HEK293 (cell line): Measurements from ENCODE around the gene RGS9.
A peak's percentile ranks its signal among the peaks of the same experiment; 100 is the strongest.

Source experiments
- CTCF ChIA-PET: fragments of 350-600 bp; formaldehyde crosslinking; extraction: SDS; loops from one replicate; lab custom pipeline; 2021; ENCODE audit warnings: antibody characterized with exemption; lab: Yijun Ruan, JAX
- POLR2A ChIA-PET: fragments of 300-600 bp; formaldehyde crosslinking; extraction: SDS; loops from one replicate; lab custom pipeline; 2020; ENCODE audit warnings: antibody characterized with exemption, inconsistent platforms; lab: Yijun Ruan, JAX
- H3K27ac ChIP-seq: fragments of 200-500 bp; sonication (Bioruptor generic); 2 replicates; pipeline ENCODE4 v1.5.1; 2014; ENCODE audit warnings: low read depth, low read length, control low read depth, inconsistent platforms; ENCODE audit errors: extremely low read depth
- H3K36me3 ChIP-seq, 2 experiments: fragments of 200-500 bp in 1 of 2; sonication (Bioruptor generic) in 1 of 2; 1 replicate in 1 of 2; 2 replicates in 1 of 2; pipeline ENCODE4 v1.5.1; 2014 to 2017; ENCODE audit warnings: inconsistent platforms in 2 of 2, low read length in 2 of 2; ENCODE audit not compliant: control insufficient read depth in 2 of 2, insufficient read depth in 1 of 2
- H3K4me1 ChIP-seq: fragments of 200-500 bp; sonication (Bioruptor generic); 2 replicates; pipeline ENCODE4 v1.5.1; 2014; ENCODE audit warnings: mild to moderate bottlenecking, low read length, inconsistent platforms; ENCODE audit not compliant: control insufficient read depth, insufficient read depth
- H3K4me3 ChIP-seq: 2 replicates; pipeline ENCODE4 v1.5.1; 2011; ENCODE audit warnings: low read depth, mild to moderate bottlenecking, control low read depth, low read length, moderate library complexity
- H3K9me3 ChIP-seq: fragments of 200-500 bp; sonication (Bioruptor generic); 2 replicates; pipeline ENCODE4 v1.5.1; 2014; ENCODE audit warnings: low read depth, low read length, inconsistent platforms; ENCODE audit not compliant: control insufficient read depth, insufficient read depth
- CTCF ChIP-seq: fragments of 450-650 bp; formaldehyde crosslinking; IDR thresholded peaks from 2 replicates; pipeline ENCODE4 v1.5.1; 2016; ENCODE audit warnings: missing biosample characterization, missing genetic modification characterization
- KLF10 ChIP-seq: fragments of 450-650 bp; IDR thresholded peaks from 2 replicates; pipeline ENCODE4 v1.5.1; 2018; ENCODE audit warnings: missing biosample characterization, mild to moderate bottlenecking, missing genetic modification characterization
- PATZ1 ChIP-seq: fragments of 450-650 bp; formaldehyde crosslinking; IDR thresholded peaks from 2 replicates; pipeline ENCODE4 v1.5.1; 2016; ENCODE audit warnings: missing biosample characterization, missing genetic modification characterization
- PRDM1 ChIP-seq: fragments of 450-650 bp; formaldehyde crosslinking; IDR thresholded peaks from 2 replicates; pipeline ENCODE4; 2016; ENCODE audit warnings: missing biosample characterization, missing genetic modification characterization
- SCRT1 ChIP-seq: fragments of 450-650 bp; formaldehyde crosslinking; IDR thresholded peaks from 2 replicates; pipeline ENCODE4 v1.5.1; 2016; ENCODE audit warnings: missing biosample characterization, missing genetic modification characterization, borderline replicate concordance
- ZBTB48 ChIP-seq: fragments of 450-650 bp; formaldehyde crosslinking; IDR thresholded peaks from 2 replicates; pipeline ENCODE4 v1.5.1; 2016; ENCODE audit warnings: missing biosample characterization, missing genetic modification characterization
- ZNF146 ChIP-seq: fragments of 450-650 bp; formaldehyde crosslinking; IDR thresholded peaks from 2 replicates; pipeline ENCODE4 v1.5.1; 2016; ENCODE audit warnings: missing biosample characterization, missing genetic modification characterization
- ZNF26 ChIP-seq: fragments of 450-650 bp; formaldehyde crosslinking; IDR thresholded peaks from 2 replicates; pipeline ENCODE4 v1.5.1; 2016; ENCODE audit warnings: missing biosample characterization, missing genetic modification characterization
- ZNF324 ChIP-seq: fragments of 450-650 bp; formaldehyde crosslinking; IDR thresholded peaks from 2 replicates; pipeline ENCODE4 v1.5.1; 2016; ENCODE audit warnings: missing biosample characterization, missing genetic modification characterization
- ZNF366 ChIP-seq: fragments of 450-650 bp; formaldehyde crosslinking; conservative IDR thresholded peaks from 2 replicates; pipeline ENCODE4 v1.5.1; 2016; ENCODE audit warnings: missing biosample characterization, missing genetic modification characterization
- ZNF433 ChIP-seq: fragments of 450-650 bp; formaldehyde crosslinking; IDR thresholded peaks from 2 replicates; pipeline ENCODE4 v1.5.1; 2016; ENCODE audit warnings: missing biosample characterization, missing genetic modification characterization, low read depth
- ZNF580 ChIP-seq: fragments of 450-650 bp; formaldehyde crosslinking; IDR thresholded peaks from 2 replicates; pipeline ENCODE4 v1.5.1; 2016; ENCODE audit warnings: missing biosample characterization, missing genetic modification characterization
- ZNF610 ChIP-seq: fragments of 450-650 bp; formaldehyde crosslinking; IDR thresholded peaks from 2 replicates; pipeline ENCODE4 v1.5.1; 2016; ENCODE audit warnings: missing biosample characterization, missing genetic modification characterization, borderline replicate concordance
- ZNF624 ChIP-seq: fragments of 450-650 bp; formaldehyde crosslinking; IDR thresholded peaks from 2 replicates; pipeline ENCODE4 v1.5.1; 2017; ENCODE audit warnings: missing biosample characterization, missing genetic modification characterization
- ZNF654 ChIP-seq: fragments of 450-650 bp; formaldehyde crosslinking; IDR thresholded peaks from 2 replicates; pipeline ENCODE4 v1.5.1; 2016; ENCODE audit warnings: low read depth, missing biosample characterization, missing genetic modification characterization
- ZNF677 ChIP-seq: fragments of 450-650 bp; IDR thresholded peaks from 2 replicates; pipeline ENCODE4 v1.5.0; 2018; ENCODE audit warnings: missing biosample characterization, mild to moderate bottlenecking, missing genetic modification characterization, moderate library complexity

RGS9 gene

GRCh38 chr17:65183736-65184135 lies 46.6 kb downstream of the RGS9 start (continued):
- TF ChIP-seq ZNF580 (no peak), ZNF146 (tag by site-specific recombination) (no peak)

- ChIA-PET CTCF (interaction anchor here (0.6 to 0.7 kb wide), 2 partner anchors 657 to 986 kb away, joined by 4 read pairs; no protein-coding TSS in a partner anchor), POLR2A (no interaction called here)
- no peaks in the 10 kb centered on the region for H3K36me3 ChIP-seq
- H3K4me1 ChIP-seq, result no peaks in the 10 kb centered on the region
- TF ChIP-seq ZNF610 (tag by site-specific recombination), result no peak
- TF ChIP-seq SCRT1, result no peak
- TF ChIP-seq KLF10 (tag by site-specific recombination), result no peak
- TF ChIP-seq ZNF677 (tag by site-specific recombination), result no peak
- TF ChIP-seq ZBTB48 (tag by site-specific recombination), result no peak
- peak; percentile 94 for TF ChIP-seq PRDM1 (tag by site-specific recombination)
- no peak for TF ChIP-seq ZNF433 (tag by site-specific recombination)
- TF ChIP-seq PATZ1 (tag by site-specific recombination), result no peak
- peak; percentile 83 for TF ChIP-seq ZNF366 (tag by site-specific recombination)
- H3K9me3 ChIP-seq, result no peaks in the 10 kb centered on the region
- no peak overlapping the region for H3K4me3 ChIP-seq
- H3K27ac ChIP-seq, result no peak overlapping the region
These were observed 47.2 kb downstream of the RGS9 start for GRCh38 chr17:65184235-65184959.

- CTCF ChIA-PET, result interaction anchor here (0.5 to 2.0 kb wide), 6 partner anchors 12 to 657 kb away, joined by 3 to 9 read pairs (median 4); partner anchors contain the start of gene RGS9
These were observed 47.9 kb downstream of the RGS9 start for GRCh38 chr17:65185062-65185461.

More at GRCh38 chr17:65185062-65185461, 47.9 kb downstream of the RGS9 start:
- no peak for TF ChIP-seq CTCF (tag by site-specific recombination)
- no peak for TF ChIP-seq ZNF26
- TF ChIP-seq ZNF654 (tag by site-specific recombination), result no peak
- no peak for TF ChIP-seq ZNF324 (tag by site-specific recombination)
- no peak for TF ChIP-seq ZNF624 (tag by site-specific recombination)
- Histone ChIP-seq H3K9me3 (no peaks in the 10 kb centered on the region), H3K4me3 (no peak overlapping the region), H3K27ac (no peak overlapping the region), H3K4me1 (no peaks in the 10 kb centered on the region), H3K36me3 (no peaks in the 10 kb centered on the region)
- POLR2A ChIA-PET, result no interaction called here
